NCI-H1417 treated with DMSO at 0.1 percent for 48 hours (cell line): ENCODE results near the gene ABHD8.

Experiments
- DNase-seq: peaks from one replicate; lab custom pipeline; 2025; lab: John Stamatoyannopoulos, UW

The ABHD8 gene

GRCh38 chr19:17266026-17266425, 37.2 kb downstream of the ABHD8 start:
- no peak for DNase-seq

DNA sequence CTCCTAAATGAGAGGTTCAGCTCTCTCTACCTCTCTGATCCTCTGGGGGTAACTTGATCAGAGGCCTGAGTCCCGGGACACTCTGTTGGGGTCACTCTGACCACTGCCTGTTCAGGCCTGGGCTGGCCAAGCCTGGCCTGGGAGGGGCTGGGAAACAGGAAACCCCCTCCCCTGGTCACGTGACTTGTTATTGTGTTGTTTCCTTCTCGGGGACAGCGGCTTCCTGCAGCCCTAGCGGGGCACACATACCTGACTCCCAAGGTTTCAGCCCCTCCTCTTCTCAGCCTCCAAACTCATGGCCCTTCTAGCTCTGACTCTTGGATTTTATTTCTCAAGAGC, 38.6 kb downstream of the ABHD8 start, which contains the start of gene USHBP1:
USHBP1 (minus strand) TSS at position 105 of the 339 bp plus-strand sequence. CDS start 446 bp downstream, outside the sequence.
- no peak for DNase-seq

DNA sequence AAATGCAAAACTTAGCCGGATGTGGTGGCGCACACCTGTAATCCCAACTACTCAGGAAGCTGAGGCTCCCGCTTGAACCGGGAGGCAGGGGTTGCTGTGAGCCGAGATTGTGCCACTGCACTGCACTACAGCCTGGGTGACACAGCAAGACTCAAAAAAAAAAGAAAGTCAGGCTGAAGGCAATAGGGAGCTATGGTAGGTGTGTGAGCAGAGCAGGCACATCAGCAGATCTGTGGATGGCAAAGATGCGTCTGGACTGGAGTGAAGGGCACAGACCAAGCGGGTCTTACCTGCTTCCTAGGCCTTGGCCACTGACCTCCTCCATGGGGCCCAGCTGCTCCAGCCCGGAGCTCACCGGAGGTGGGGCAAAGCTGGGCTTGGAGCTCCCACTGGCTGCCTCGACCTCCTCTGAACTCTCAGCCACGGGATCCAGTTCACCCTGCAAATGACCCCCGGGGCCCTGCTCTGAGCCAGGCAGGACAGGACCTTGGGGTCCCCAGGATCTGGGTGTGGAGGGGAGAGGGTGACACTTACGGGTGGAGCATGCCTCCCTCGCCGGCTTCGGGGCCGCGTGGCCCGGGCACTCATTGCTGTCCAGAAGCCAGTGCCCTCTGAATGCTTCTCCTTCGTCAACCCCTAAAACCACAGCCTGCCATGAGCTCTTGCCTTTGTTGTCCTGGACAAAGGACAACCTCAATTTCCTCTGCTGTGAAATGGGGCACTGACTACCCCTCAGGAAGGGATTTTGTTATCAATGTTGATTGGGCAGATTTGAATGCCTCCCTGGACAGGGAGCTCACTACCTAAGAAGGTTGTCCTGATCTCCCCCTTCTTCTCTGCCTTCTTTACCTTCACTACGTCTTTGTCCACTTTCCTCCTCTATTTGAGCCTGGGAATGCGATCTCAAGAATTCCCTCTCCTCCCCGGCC, 39.2 kb downstream of the ABHD8 start:
- DNase-seq: no peak

GRCh38 chr19:17262557-17262956, 40.7 kb downstream of the ABHD8 start:
- no peak for DNase-seq

DNA sequence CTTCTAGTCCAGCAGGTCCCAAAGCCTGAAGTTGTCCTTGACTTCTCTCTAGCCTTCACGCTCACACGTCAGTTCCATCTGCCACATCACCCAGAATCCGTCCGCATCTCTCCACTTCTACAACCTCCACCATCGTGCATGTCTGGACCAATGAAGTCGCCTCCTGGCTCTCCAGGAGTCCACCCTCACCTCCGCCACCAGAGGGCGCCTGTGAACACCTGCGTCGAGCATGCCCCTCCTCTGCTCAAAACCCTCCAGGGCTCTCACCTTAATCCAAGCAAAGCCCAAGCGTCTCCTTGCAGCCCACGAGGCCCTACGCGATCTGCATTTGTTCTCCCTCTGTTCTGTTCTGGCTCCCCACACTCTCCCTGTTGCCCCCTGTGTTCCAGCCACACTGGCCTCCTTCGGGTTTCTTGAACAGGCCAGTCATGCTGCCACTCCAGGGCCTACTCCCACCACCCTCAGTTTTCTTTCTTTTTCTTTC, 42.3 kb downstream of the ABHD8 start:
- DNase-seq: no peak

GRCh38 chr19:17259934-17260333, 43.3 kb downstream of the ABHD8 start:
- DNase-seq: no peak

DNA sequence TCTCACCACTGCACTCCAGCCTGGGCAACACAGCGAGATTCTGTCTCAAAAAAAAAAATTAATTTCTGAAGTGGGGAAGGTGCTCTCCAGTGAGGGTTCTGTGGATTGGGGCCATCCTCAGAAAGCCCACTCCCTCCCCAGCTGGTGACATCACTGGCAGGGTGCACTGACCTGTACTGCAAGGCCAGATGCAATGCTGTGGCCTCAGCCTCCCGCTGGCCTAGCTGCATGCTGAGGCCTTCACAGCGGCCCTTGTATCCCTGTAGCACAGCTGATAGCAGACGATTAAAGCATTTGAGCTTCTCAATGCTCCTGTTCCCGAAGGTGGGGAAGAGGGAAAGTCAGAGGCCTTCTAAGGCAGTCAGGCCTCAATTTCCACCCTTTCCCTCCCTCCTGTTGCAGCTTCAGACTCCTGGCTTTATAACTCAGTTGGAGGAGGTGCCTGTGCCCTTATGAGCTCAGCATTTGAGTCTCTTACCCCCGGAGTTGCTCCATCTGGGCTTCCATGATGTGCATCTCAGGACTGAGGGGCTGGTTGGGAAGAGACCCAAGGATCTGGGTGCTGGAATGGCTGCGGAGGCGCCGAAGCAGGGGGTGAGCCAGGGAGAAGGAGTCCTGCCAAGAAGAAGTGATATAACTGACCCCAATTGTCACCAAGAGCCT, 44.0 kb downstream of the ABHD8 start:
- DNase-seq: no peak

GRCh38 chr19:17256130-17256529, 47.1 kb downstream of the ABHD8 start:
- DNase-seq: no peak

DNA sequence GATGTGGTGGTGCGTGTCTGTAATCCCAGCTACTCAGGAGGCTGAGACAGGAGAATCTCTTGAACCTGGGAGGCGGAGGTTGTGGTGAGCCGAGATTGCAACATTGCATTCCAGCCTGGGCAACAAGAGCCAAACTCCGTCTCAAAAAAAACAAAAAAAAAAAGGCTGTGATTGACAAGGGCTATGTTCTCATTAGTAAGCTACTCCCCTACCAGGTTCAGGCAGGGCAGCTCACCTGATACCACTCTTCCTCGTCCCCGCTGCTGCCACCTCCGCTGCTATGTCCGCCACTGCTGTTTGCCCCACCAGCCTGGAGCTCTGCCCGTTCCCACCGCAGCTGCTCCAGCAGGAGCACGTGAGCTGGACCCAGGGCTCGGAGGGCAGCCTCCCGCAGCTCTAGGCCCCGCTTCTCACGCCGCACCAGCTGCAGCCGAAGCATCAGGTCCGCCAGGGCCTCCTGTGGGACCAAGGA, 48.0 kb downstream of the ABHD8 start:
- DNase-seq: no peak

DNA sequence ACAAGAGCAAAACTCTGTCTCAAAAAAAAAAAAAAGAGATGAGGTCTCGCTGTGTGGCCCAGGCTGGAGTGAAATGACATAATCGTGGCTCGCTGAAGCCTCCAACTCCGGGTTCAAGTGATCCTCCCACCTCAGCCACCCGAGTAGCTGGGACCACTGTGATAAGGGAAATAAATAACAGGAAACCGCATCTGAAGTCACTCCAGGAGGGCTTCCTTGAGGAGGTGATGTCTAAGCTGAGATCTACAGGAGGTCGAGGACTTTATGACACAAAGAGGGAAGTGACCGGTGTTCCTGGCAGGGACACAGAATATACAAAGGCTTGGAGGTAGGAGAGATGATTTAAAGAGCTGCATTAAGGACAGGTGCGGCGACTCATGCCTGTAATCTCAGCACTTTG, 48.6 kb downstream of the ABHD8 start:
- DNase-seq: no peak

DNA sequence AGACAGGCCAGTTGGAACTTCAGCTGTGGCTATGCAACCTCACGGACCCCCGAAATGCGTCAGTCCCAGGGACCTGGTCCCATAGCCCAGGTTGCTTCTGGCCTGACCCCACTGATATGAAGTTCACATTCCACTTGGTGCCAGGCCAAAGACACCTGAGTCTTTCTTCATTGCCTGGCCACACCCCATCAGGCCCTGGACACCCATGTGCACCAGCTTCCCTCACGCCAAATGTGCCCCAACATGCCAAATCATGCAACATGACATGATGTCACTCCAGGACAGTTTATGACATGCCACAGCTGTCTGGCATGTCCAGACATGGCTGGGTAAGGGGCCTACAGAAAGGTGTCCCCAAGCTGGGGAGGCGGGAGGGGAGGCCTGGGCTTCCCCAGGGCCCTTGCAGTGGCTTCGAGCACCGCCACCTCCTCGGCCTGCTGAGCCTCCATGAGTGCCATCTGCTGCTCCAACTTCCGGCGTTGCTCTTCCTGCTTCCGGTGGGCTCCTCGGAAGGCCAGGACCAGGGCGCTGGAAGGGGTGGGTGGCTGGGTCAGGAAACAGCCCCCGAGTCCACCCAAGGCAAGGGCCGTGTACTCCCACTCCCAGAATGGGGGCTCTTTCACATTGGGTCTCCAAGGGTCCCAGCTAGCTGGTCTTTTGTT, 53.2 kb downstream of the ABHD8 start:
- no peak for DNase-seq

DNA sequence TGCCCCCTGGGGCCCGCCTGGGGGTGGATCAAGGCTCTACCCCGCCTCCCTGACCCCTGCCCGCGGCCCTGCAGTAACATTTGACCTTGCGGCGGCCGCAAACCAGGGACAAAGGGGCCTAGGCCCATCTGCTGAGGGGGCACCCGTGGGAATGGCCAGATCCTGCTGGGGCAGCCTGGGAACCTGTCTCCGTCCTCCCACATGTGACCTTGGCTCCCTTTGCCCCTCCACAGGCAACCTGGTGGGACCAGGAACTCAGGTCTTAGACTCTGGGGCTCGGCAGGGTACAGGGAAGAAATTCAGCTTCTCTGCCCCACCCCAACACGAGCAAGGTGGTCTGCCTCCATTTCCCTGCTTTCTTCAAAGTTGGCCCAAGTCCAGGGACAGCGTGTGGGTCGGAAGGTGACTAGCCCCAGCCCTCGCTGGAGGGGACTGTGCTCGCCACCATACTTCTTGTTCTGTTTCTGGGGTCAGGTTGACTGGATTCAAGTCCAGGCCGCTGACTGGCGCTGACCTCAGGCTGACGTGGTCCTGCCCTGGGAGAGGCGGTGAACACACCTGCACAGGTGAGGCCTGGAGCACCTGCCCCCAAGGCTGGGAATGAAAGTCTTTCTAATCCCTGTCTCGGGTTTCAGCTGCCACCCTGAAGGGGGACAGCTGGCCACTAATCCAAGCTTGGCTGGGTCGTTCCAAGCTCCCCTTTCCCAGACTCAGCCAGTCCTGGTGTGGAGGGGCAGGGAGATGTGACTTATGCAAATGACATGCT, 55.0 kb downstream of the ABHD8 start:
- DNase-seq: no peak

- DNase-seq: no peak
Observed at GRCh38 chr19:17246681-17247425, 56.4 kb downstream of the ABHD8 start.

- DNase-seq: no peak
Observed at GRCh38 chr19:17245535-17245984, 57.7 kb downstream of the ABHD8 start, which contains the start of gene NR2F6. Gene NR2F6, minus strand, starts transcription at chr19:17245919. Its CDS starts 699 bp downstream, at chr19:17245220.

- DNase-seq: no peak
Observed at GRCh38 chr19:17244618-17245534, 58.3 kb downstream of the ABHD8 start.

DNA sequence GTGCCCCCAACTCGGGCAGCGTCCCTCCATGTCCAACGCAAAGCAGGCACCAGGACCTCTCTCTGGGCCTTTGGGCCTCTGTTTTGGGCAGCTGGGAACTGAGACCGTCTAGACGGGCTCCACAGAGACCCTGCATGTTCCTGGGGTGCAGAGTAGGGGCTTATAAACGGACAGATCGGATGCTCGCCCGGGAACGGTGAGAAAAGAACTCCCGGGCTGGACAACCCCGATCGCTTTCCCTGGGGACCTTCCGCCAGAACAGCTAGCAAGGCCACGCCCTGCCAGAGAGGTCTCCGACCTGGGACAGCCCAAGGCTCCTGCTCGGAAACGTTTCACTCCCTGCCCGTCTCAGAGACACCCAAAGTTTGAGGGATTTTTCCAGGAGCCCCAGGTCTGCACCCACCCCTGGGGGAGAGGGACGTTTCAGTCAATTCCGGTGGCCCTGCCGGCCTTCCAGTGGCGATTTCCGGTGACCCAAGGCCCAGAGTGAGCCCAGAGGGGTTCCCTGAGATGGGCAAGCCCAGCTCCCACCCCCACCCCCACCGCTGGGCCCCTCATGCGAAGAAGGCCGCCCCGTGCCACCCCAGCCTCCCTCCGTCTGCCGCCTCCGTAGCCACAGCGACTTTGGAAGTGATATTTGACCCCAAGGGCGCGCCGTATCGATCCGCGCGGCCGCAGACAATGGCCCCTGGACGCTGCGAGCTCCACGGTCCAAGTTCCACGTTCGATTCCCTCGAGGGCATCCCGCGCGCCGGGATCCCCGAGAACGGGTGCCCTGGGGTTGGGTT, 59.2 kb downstream of the ABHD8 start:
- DNase-seq: no peak

DNA sequence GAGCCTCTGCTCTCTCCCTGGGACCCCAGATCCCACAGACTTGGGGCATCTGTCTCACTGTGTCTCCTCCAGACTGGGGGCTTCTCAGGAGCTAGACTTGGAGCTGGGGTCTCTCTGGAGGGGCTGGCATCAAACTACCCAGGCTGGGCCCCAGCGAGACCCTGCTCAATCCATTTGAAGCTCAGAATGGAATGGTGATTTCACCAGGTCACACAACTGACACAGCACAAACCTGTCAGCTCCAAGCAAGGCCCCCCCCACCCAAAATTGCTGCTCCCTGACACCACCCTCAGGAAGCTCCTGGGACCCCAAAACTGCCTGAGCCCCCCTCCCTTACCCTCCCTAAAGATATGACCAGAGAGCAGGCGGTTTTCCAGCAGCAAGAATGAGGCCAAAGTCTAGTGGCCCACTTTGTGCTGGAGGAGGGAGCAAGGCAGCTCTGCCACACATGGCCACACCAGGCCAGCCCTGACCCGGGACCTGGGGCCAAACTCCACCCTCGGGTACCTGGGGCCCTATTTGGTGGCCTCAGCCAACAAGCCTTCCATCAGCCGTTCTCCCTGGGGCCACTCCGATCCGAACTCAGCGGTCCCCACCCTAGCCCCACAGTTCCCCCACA, 59.9 kb downstream of the ABHD8 start:
- no peak for DNase-seq

GRCh38 chr19:17242431-17243208, 60.6 kb downstream of the ABHD8 start:
- DNase-seq: no peak
